ENCODE results near the gene ABCC8. TPM values are rescaled to one million over a fixed set of nuclear protein-coding genes. Genes with fewer than 3 reads are reported as not detected.

Gene ABCC8
- total and polyA plus RNA-seq, 2 experiments from 2014 or later, result 2.0 to 3.4 TPM

- H3K4me1 Mint-ChIP-seq, result peaks cover 12% of the 10 kb centered on the region; the same call in 2 of the 3 replicates
- Histone ChIP-seq H2AFZ (peak overlapping the region; percentile 80), H3K4me3 (peak overlapping the region; percentile 70), H3K4me1 (ENCODE audit: insufficient read depth) (peaks cover 7% of the 10 kb centered on the region; the same call in 1 of the 2 replicates), H3K27me3 (ENCODE audit: insufficient read depth) (no peaks in the 10 kb centered on the region), H3K9me2 (ENCODE audit: insufficient read depth) (0 out of 2 replicates have a peak, but pooled peaks cover 3% of the 10 kb centered on the region), H3F3A (replicated peaks; ENCODE audit: low read depth) (no peaks in the 10 kb centered on the region), H3K79me2 (replicated peaks; ENCODE audit: insufficient read depth) (no peaks in the 10 kb centered on the region), H3K27ac (ENCODE audit: low read depth) (no peak overlapping the region), H3K4me2 (peak overlapping the region; percentile 77), H3K36me3 (ENCODE audit: insufficient read depth) (no peaks in the 10 kb centered on the region), H4K20me1 (replicated peaks; ENCODE audit: insufficient read depth) (no peaks in the 10 kb centered on the region)
- H3K36me3 Mint-ChIP-seq (ENCODE audit: low read depth), result peaks cover 10% of the 10 kb centered on the region; the same call in 2 of the 3 replicates
- ATAC-seq, result peak; percentile 70
- H3K27me3 Mint-ChIP-seq (ENCODE audit: insufficient read depth, low read depth, poor library complexity), result peaks cover 21% of the 10 kb centered on the region
- H3K9me3 Mint-ChIP-seq, result no peaks in the 10 kb centered on the region
- no peak overlapping the region for H3K27ac Mint-ChIP-seq
- peak; percentile 95 for DNase-seq (ENCODE audit: low spot score)
- peak overlapping the region; percentile 72 for H3K4me3 Mint-ChIP-seq
- peak; percentile 41; the same call in 1 of the 2 replicates for TF ChIP-seq POLR2AphosphoS5 (IDR thresholded peaks at IDR 0.05; ENCODE audit: low read depth)
- TF ChIP-seq CREB1 (CRISPR knock-in tag; IDR thresholded peaks at IDR 0.05; ENCODE audit: low read depth), result peak; percentile 28; the same call in 1 of the 2 replicates
- TF ChIP-seq CTCF (conservative IDR thresholded peaks at IDR 0.05; ENCODE audit: low read depth in 2 of 2), result peak in 1 of 2 experiments; percentile 71; a peak in 3 of 4 replicates
- TF ChIP-seq ZNF331 (CRISPR knock-in tag; IDR thresholded peaks at IDR 0.05; ENCODE audit: low read depth), result no peak
- no peak for TF ChIP-seq ZNF114 (CRISPR knock-in tag; IDR thresholded peaks at IDR 0.05)
Observed at GRCh38 chr11:17389211-17389956, 87.3 kb downstream of the ABCC8 start.

GRCh38 chr11:17388609-17389210, 87.9 kb downstream of the ABCC8 start, which contains the start of gene KCNJ11:
Gene KCNJ11, minus strand, starts transcription at chr11:17388659. Its CDS starts 568 bp downstream, at chr11:17388091.
- Histone ChIP-seq H3K27ac (ENCODE audit: low read depth) (no peak within 1 kb of the TSS), H2AFZ (peak within 1 kb of the TSS; percentile 80; the same call in 1 of the 2 replicates), H3K4me3 (peak within 1 kb of the TSS; percentile 70), H3K4me1 (ENCODE audit: insufficient read depth) (peaks cover 7% of the 10 kb centered on the region; the same call in 1 of the 2 replicates), H3K36me3 (ENCODE audit: insufficient read depth) (no peaks in the 10 kb centered on the region), H3K9me2 (ENCODE audit: insufficient read depth) (0 out of 2 replicates have a peak, but pooled peaks cover 3% of the 10 kb centered on the region), H3F3A (replicated peaks; ENCODE audit: low read depth) (no peaks in the 10 kb centered on the region), H3K27me3 (ENCODE audit: insufficient read depth) (no peaks in the 10 kb centered on the region), H3K4me2 (peak within 1 kb of the TSS; percentile 78), H3K79me2 (replicated peaks; ENCODE audit: insufficient read depth) (no peaks in the 10 kb centered on the region), H4K20me1 (replicated peaks; ENCODE audit: insufficient read depth) (no peaks in the 10 kb centered on the region)
- Mint-ChIP-seq H3K27me3 (ENCODE audit: insufficient read depth, low read depth, poor library complexity) (peaks cover 21% of the 10 kb centered on the region), H3K4me3 (peak within 1 kb of the TSS; percentile 72), H3K9me3 (no peaks in the 10 kb centered on the region), H3K27ac (no peak within 1 kb of the TSS), H3K4me1 (peaks cover 12% of the 10 kb centered on the region; the same call in 2 of the 3 replicates), H3K36me3 (ENCODE audit: low read depth) (peaks cover 10% of the 10 kb centered on the region; the same call in 2 of the 3 replicates)
- ATAC-seq (peak; percentile 32), DNase-seq (ENCODE audit: low spot score) (peak; percentile 80)
- TF ChIP-seq ZNF462 (CRISPR knock-in tag; IDR thresholded peaks at IDR 0.05) (no peak), CREB1 (CRISPR knock-in tag; IDR thresholded peaks at IDR 0.05; ENCODE audit: low read depth) (no peak), NANOG (IDR thresholded peaks at IDR 0.05; ENCODE audit: borderline replicate concordance) (no peak), CTCF (conservative IDR thresholded peaks at IDR 0.05; ENCODE audit: low read depth in 2 of 2) (peak in 1 of 2 experiments; percentile 30; a peak in 2 of 4 replicates)
